BE2C (cell line): ENCODE results near the gene GRIK2.

ENCODE experiments used
- DNase-seq: peaks from one replicate; pipeline ENCODE4 v3.0.0-alpha.2; 2020
- H3K27me3 ChIP-seq: fragments of 250-450 bp; sonication (Bioruptor Pico); 2 replicates; pipeline ENCODE4 v1.5.1; 2020; ENCODE audit warnings: mild to moderate bottlenecking
- H3K36me3 ChIP-seq: fragments of 250-450 bp; sonication (Bioruptor Pico); 2 replicates; pipeline ENCODE4 v1.5.1; 2020; ENCODE audit warnings: mild to moderate bottlenecking
- H3K4me1 ChIP-seq: fragments of 250-450 bp; sonication (Bioruptor Pico); 2 replicates; pipeline ENCODE4 v1.5.1; 2020
- H3K4me3 ChIP-seq: 2 replicates; pipeline ENCODE4 v1.5.1; 2011; ENCODE audit warnings: low read depth, low read length
- H3K9me3 ChIP-seq: fragments of 250-450 bp; sonication (Bioruptor Pico); 2 replicates; pipeline ENCODE4 v1.5.1; 2020
- TF ChIP-seq, protein P1 (sequence below): IDR thresholded peaks from 2 replicates; pipeline ENCODE4 v1.5.1; 2012; ENCODE audit warnings: mild to moderate bottlenecking, low read depth, low read length

The GRIK2 gene

DNA sequence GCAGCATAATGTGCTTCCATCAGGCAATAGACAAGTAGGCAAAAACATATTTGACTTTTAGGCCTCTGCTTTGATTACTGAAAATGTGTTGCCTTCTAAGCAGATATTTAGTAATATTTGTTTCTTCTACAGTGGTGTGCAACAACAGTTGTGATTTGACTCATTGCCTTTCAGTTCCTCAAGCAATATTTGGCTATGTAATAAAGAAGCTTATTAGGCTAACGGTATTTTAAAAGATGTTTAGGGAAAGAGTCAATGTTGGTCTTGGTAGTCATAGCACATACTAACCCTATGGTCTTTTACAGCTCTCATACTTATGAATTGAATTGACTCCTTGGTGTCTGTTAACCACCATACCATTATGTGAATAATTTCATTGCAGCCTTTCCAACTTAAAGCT, 124.1 kb downstream of the GRIK2 start:
- no peaks in the 10 kb centered on the region for H3K4me1 ChIP-seq
- no peaks in the 10 kb centered on the region for H3K9me3 ChIP-seq
- TF ChIP-seq, protein P1, sequence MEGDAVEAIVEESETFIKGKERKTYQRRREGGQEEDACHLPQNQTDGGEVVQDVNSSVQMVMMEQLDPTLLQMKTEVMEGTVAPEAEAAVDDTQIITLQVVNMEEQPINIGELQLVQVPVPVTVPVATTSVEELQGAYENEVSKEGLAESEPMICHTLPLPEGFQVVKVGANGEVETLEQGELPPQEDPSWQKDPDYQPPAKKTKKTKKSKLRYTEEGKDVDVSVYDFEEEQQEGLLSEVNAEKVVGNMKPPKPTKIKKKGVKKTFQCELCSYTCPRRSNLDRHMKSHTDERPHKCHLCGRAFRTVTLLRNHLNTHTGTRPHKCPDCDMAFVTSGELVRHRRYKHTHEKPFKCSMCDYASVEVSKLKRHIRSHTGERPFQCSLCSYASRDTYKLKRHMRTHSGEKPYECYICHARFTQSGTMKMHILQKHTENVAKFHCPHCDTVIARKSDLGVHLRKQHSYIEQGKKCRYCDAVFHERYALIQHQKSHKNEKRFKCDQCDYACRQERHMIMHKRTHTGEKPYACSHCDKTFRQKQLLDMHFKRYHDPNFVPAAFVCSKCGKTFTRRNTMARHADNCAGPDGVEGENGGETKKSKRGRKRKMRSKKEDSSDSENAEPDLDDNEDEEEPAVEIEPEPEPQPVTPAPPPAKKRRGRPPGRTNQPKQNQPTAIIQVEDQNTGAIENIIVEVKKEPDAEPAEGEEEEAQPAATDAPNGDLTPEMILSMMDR = no peak
- DNase-seq = no peak
- H3K27me3 ChIP-seq = no peaks in the 10 kb centered on the region
- no peak overlapping the region for H3K4me3 ChIP-seq
- H3K36me3 ChIP-seq = no peaks in the 10 kb centered on the region

DNA sequence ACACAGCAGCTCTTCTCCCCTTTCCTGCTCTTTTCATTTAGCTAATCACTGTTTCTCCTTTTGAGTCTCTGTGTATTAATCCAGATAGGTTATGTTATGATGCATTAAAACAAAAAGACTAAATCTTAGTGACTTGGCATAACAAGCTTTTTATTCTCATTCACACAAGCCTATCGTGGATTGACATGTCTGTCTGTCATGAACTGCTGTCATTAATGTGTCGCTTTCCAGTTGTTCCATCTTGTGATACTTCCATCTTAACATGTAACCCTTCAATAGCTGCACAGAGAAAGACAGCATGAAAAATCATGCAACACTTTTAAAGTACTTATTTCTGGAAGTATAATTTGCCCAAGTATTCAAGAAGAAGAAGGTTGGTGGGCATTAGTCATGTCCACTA, 128.7 kb downstream of the GRIK2 start:
- DNase-seq = no peak
- Histone ChIP-seq H3K4me3 (no peak overlapping the region), H3K27me3 (no peaks in the 10 kb centered on the region), H3K4me1 (no peaks in the 10 kb centered on the region), H3K9me3 (no peaks in the 10 kb centered on the region), H3K36me3 (no peaks in the 10 kb centered on the region)
- TF ChIP-seq, protein P1 = no peak

DNA sequence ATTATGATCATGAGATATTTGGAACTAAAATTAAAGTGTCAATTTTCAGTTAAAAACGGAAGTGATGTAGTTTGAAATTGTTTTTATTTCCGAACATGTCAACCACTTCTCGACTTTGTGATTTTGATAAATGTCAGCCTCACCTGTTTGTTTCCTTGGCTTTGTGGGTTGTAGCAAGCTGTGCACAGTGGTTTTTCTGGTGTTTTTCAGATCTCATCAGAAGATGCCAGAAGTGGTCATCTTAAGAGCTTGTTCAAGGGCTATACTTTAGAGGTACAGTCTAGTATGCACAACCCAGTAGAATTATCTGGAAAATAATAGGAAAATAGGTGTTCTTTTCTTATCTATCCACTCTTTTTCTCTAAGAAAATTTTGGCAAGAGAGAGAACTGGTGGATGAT, 134.0 kb downstream of the GRIK2 start:
- no peak overlapping the region for H3K4me3 ChIP-seq
- DNase-seq = no peak
- H3K9me3 ChIP-seq = no peaks in the 10 kb centered on the region
- TF ChIP-seq, protein P1 = no peak
- no peaks in the 10 kb centered on the region for H3K4me1 ChIP-seq
- no peaks in the 10 kb centered on the region for H3K36me3 ChIP-seq
- no peaks in the 10 kb centered on the region for H3K27me3 ChIP-seq

- no peak for DNase-seq
- H3K4me1 ChIP-seq = peaks cover 4% of the 10 kb centered on the region; the same call in 1 of the 2 replicates
- TF ChIP-seq, protein P1 = no peak
- H3K27me3 ChIP-seq = no peaks in the 10 kb centered on the region
- no peaks in the 10 kb centered on the region for H3K9me3 ChIP-seq
- no peak overlapping the region for H3K4me3 ChIP-seq
- no peaks in the 10 kb centered on the region for H3K36me3 ChIP-seq
Measured at GRCh38 chr6:101528801-101529200, 135.3 kb downstream of the GRIK2 start.

DNA sequence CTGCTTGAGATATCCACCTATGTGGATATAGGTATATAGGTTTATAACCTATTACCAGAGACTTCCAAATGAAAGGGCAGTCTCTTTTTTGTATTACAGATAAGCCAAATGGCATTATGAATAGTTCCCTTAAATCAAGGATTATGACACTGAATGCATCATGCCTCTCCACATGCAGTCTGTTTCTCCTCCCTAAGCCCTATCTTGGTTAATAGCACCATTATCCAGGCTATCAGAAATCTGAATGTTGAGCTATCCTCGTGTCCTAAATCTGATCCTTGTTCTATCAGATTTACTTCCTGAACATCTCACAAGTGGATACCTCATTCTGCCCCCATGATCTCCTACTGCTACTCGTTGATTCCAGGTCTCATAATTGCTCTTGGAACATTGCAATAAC, 138.0 kb downstream of the GRIK2 start:
- peaks cover 15% of the 10 kb centered on the region for H3K4me1 ChIP-seq
- H3K27me3 ChIP-seq = no peaks in the 10 kb centered on the region
- no peaks in the 10 kb centered on the region for H3K9me3 ChIP-seq
- TF ChIP-seq, protein P1 = no peak
- DNase-seq = no peak
- H3K36me3 ChIP-seq = no peaks in the 10 kb centered on the region
- no peak overlapping the region for H3K4me3 ChIP-seq

GRCh38 chr6:101534386-101534785, 140.9 kb downstream of the GRIK2 start:
- TF ChIP-seq, protein P1 = no peak
- DNase-seq = no peak
- H3K9me3 ChIP-seq = no peaks in the 10 kb centered on the region
- H3K4me3 ChIP-seq = no peak overlapping the region
- H3K36me3 ChIP-seq = no peaks in the 10 kb centered on the region
- peaks cover 37% of the 10 kb centered on the region for H3K4me1 ChIP-seq
- no peaks in the 10 kb centered on the region for H3K27me3 ChIP-seq
